K562 (cell line): ENCODE results near the gene EBI3. TPM values are rescaled to one million over a fixed set of nuclear protein-coding genes. Genes with fewer than 3 reads are reported as not detected.

Source experiments
- ARID2 ChIP-seq: fragments of 450-650 bp; IDR thresholded peaks from 2 replicates; pipeline ENCODE4 v1.6.1; 2017; ENCODE audit warnings: antibody characterized with exemption, mild to moderate bottlenecking
- BCOR ChIP-seq: fragments of 450-650 bp; IDR thresholded peaks from 2 replicates; pipeline ENCODE4 v1.6.1; 2016
- CREM ChIP-seq: IDR thresholded peaks from 2 replicates; pipeline ENCODE4 v1.6.1; 2014; ENCODE audit warnings: antibody characterized with exemption, low read depth
- E2F4 ChIP-seq: sonication (generic); formaldehyde crosslinking; IDR thresholded peaks from 2 replicates; pipeline ENCODE4 v1.8.0; 2022; ENCODE audit warnings: mild to moderate bottlenecking, low read depth, missing genetic modification reagents
- FOXP4 ChIP-seq: sonication (generic); formaldehyde crosslinking; IDR thresholded peaks from 2 replicates; pipeline ENCODE4 v1.8.0; 2022; ENCODE audit warnings: mild to moderate bottlenecking, missing genetic modification reagents, borderline replicate concordance
- HNRNPH1 ChIP-seq: fragments of 200-400 bp; formaldehyde crosslinking; optimal IDR thresholded peaks from 2 replicates; pipeline ENCODE3; 2017; ENCODE audit warnings: low read depth, mild to moderate bottlenecking, low read length, moderate library complexity
- HOMEZ ChIP-seq: fragments of 250-450 bp; sonication (Bioruptor Pico); IDR thresholded peaks from 2 replicates; pipeline ENCODE4 v1.4.0; 2020; ENCODE audit warnings: mild to moderate bottlenecking, moderate library complexity
- KLF16 ChIP-seq: IDR thresholded peaks from 2 replicates; pipeline ENCODE4 v1.6.1; 2016; ENCODE audit warnings: antibody characterized with exemption
- LCOR ChIP-seq: sonication (generic); formaldehyde crosslinking; IDR thresholded peaks from 2 replicates; pipeline ENCODE4 v1.8.0; 2022; ENCODE audit warnings: mild to moderate bottlenecking, missing genetic modification reagents
- MED1 ChIP-seq: sonication (generic); formaldehyde crosslinking; IDR thresholded peaks from 2 replicates; pipeline ENCODE4 v1.8.1; 2023; ENCODE audit warnings: missing genetic modification reagents, borderline replicate concordance
- MIER1 ChIP-seq: fragments of 450-650 bp; IDR thresholded peaks from 2 replicates; pipeline ENCODE4 v1.6.1; 2016; ENCODE audit warnings: antibody characterized with exemption, mild to moderate bottlenecking, low read depth
- NFXL1 ChIP-seq: fragments of 450-650 bp; formaldehyde crosslinking; IDR thresholded peaks from 2 replicates; pipeline ENCODE4 v1.4.0; 2021; ENCODE audit warnings: mild to moderate bottlenecking
- PHF8 ChIP-seq: fragments of 200-600 bp; sonication (generic); IDR thresholded peaks from 2 replicates; pipeline ENCODE4 v1.6.1; 2012; ENCODE audit warnings: mixed run types, mild to moderate bottlenecking, inconsistent platforms, low read length, moderate library complexity, borderline replicate concordance
- RBM22 ChIP-seq: fragments of 200-400 bp; formaldehyde crosslinking; IDR thresholded peaks from 2 replicates; pipeline ENCODE4 v1.6.1; 2018; ENCODE audit warnings: low read length, low read depth; ENCODE audit not compliant: poor library complexity, severe bottlenecking
- TCF7L2 ChIP-seq: fragments of 150-350 bp; IDR thresholded peaks from 2 replicates; pipeline ENCODE4 v1.6.1; 2016; ENCODE audit warnings: low read depth, mild to moderate bottlenecking, low read length, moderate library complexity
- YY1 ChIP-seq, 3 experiments: IDR thresholded peaks; 2 replicates each; pipeline ENCODE4 v1.6.1; 2011; ENCODE audit warnings: low read length in 2 of 3, mild to moderate bottlenecking in 2 of 3, moderate library complexity in 2 of 3, borderline replicate concordance in 1 of 3, control low read depth in 1 of 3, low read depth in 1 of 3; ENCODE audit not compliant: insufficient read depth in 3 of 3, insufficient replicate concordance in 2 of 3, control insufficient read depth in 1 of 3, insufficient read length in 1 of 3; ENCODE audit errors: extremely low read depth in 1 of 3
- ZNF143 ChIP-seq: sonication (generic); formaldehyde crosslinking; IDR thresholded peaks from 2 replicates; pipeline ENCODE4 v1.9.0; 2022; ENCODE audit warnings: mild to moderate bottlenecking, missing genetic modification reagents
- ZNF324 ChIP-seq: fragments of 250-450 bp; sonication (Bioruptor Pico); IDR thresholded peaks from 2 replicates; pipeline ENCODE4 v1.4.0; 2020; ENCODE audit warnings: mild to moderate bottlenecking
- ZNF518B ChIP-seq: fragments of 250-450 bp; sonication (Bioruptor Pico); IDR thresholded peaks from 2 replicates; pipeline ENCODE4 v1.5.0; 2021; ENCODE audit warnings: mild to moderate bottlenecking, moderate library complexity
- polyA plus RNA-seq, 8 experiments: library from polyadenylated mRNA; depleted of rRNA in 4 of 8; stranded (reverse) in 5 of 8; unstranded in 3 of 8; fragments of >200 nt; fragmentation: Nextera tagmentation in 2 of 8; fragmentation: Illumina TruSeq in 1 of 8; extraction: Ambion mirVana in 2 of 8; extraction: Trizol in 1 of 8; gene quantifications; 2 replicates each; pipeline versions ENCODE4 v1.2.1 to v1.2.3, GENCODE V29; 2011 to 2014; ENCODE audit warnings: inconsistent platforms in 1 of 8, missing spikeins in 1 of 8
- total RNA-seq, 7 experiments: library from RNA; depleted of rRNA in 6 of 7; stranded (reverse); fragments of >200 nt in 6 of 7; fragmentation: Illumina TruSeq in 2 of 7; extraction: Trizol in 2 of 7; gene quantifications; 2 replicates each; pipeline versions ENCODE4 v1.2.1 to v1.2.3, GENCODE V29; 2011 to 2021; ENCODE audit warnings: low replicate concordance in 1 of 7

EBI3 gene
- total and polyA plus RNA-seq, 9 of the 15 experiments (the other 6 are each of a cell fraction or from before 2014, with no cell fraction given) = 0.08 to 0.35 (median 0.22) TPM; not detected in 6

- no peak for TF ChIP-seq ZNF324 (CRISPR knock-in tag)
- no peak for TF ChIP-seq ZNF518B (CRISPR knock-in tag)
- TF ChIP-seq ZNF143 (CRISPR knock-in tag) = no peak
- TF ChIP-seq BCOR = peak; percentile 86
- no peak for TF ChIP-seq HOMEZ (CRISPR knock-in tag)
- peak; percentile 55; the same call in 1 of the 2 replicates for TF ChIP-seq FOXP4 (CRISPR knock-in tag)
- peak; percentile 30 for TF ChIP-seq RBM22
- no peak for TF ChIP-seq NFXL1 (CRISPR knock-in tag)
- no peak for TF ChIP-seq HNRNPH1
- no peak for TF ChIP-seq MIER1
- TF ChIP-seq MED1 (CRISPR knock-in tag) = no peak
- TF ChIP-seq LCOR (CRISPR knock-in tag) = no peak
- no peak for TF ChIP-seq KLF16
- TF ChIP-seq CREM = 0 out of 2 replicates have a peak, but pooled peaks have one; percentile 14
- TF ChIP-seq YY1 (IDR thresholded peaks at IDR 0.05; ENCODE audit: borderline replicate concordance in 1 of 3, control insufficient read depth in 1 of 3, extremely low read depth in 1 of 3, insufficient read depth in 3 of 3, insufficient read length in 1 of 3, insufficient replicate concordance in 2 of 3, low read depth in 1 of 3, low read length in 2 of 3) = peak in 2 of 3 experiments; percentile 8 to 18
- peak; percentile 82 for TF ChIP-seq ARID2
- TF ChIP-seq TCF7L2 = no peak
- no peak for TF ChIP-seq PHF8
- no peak for TF ChIP-seq E2F4
These were observed 38.0 kb downstream of the EBI3 start (continued) for GRCh38 chr19:4267101-4267900.
